K562 (cell line): Measurements from ENCODE around the gene DISC1. TPM values are rescaled to one million over a fixed set of nuclear protein-coding genes. Genes with fewer than 3 reads are reported as not detected.
A peak's percentile ranks its signal among the peaks of the same experiment; 100 is the strongest.

Experiments
- CBFA2T2 ChIP-seq: fragments of 450-650 bp; conservative IDR thresholded peaks from 2 replicates; pipeline ENCODE4 v1.6.1; 2017; ENCODE audit warnings: mild to moderate bottlenecking
- CBX1 ChIP-seq: sonication (generic); IDR thresholded peaks from 2 replicates; pipeline ENCODE4 v1.6.1; 2016; ENCODE audit warnings: antibody characterized with exemption, low read depth, mild to moderate bottlenecking
- DEAF1 ChIP-seq: fragments of 450-650 bp; formaldehyde crosslinking; IDR thresholded peaks from 2 replicates; pipeline ENCODE4 v1.4.0; 2020; ENCODE audit warnings: mild to moderate bottlenecking, moderate library complexity
- HNRNPL ChIP-seq: fragments of 200-400 bp; formaldehyde crosslinking; IDR thresholded peaks from 2 replicates; pipeline ENCODE4 v1.6.1; 2017; ENCODE audit warnings: low read depth, mild to moderate bottlenecking, low read length
- IRF9 ChIP-seq: fragments of 450-650 bp; IDR thresholded peaks from 2 replicates; pipeline ENCODE4 v1.6.1; 2016; ENCODE audit warnings: missing biosample characterization, missing genetic modification characterization
- KLF16 ChIP-seq: IDR thresholded peaks from 2 replicates; pipeline ENCODE4 v1.6.1; 2016; ENCODE audit warnings: antibody characterized with exemption
- MLLT1 ChIP-seq, 2 experiments: fragments of 450-650 bp; IDR thresholded peaks; 2 replicates each; pipeline ENCODE4 v1.6.1; 2016
- NEUROD1 ChIP-seq: fragments of 150-350 bp; IDR thresholded peaks from 2 replicates; pipeline ENCODE4 v1.6.1; 2014; ENCODE audit warnings: borderline replicate concordance, low read length, low read depth; ENCODE audit not compliant: partially characterized antibody
- PML ChIP-seq: IDR thresholded peaks from 2 replicates; pipeline ENCODE4 v1.6.1; 2012; ENCODE audit warnings: low read length, inconsistent platforms
- PYGO2 ChIP-seq: fragments of 450-650 bp; IDR thresholded peaks from 2 replicates; pipeline ENCODE4 v1.6.1; 2016; ENCODE audit warnings: mild to moderate bottlenecking, missing genetic modification characterization, moderate library complexity, missing compliant biosample characterization
- RCOR1 ChIP-seq, 2 experiments: IDR thresholded peaks; 2 replicates each; pipeline ENCODE4 v1.6.1; 2012; ENCODE audit warnings: low read depth in 2 of 2, low read length in 2 of 2, borderline replicate concordance in 1 of 2, improper control_type of control experiment in 1 of 2
- ZBTB5 ChIP-seq: fragments of 450-650 bp; IDR thresholded peaks from 2 replicates; pipeline ENCODE4 v1.6.1; 2017; ENCODE audit warnings: antibody characterized with exemption
- ZNF174 ChIP-seq: fragments of 250-450 bp; sonication (Bioruptor Pico); IDR thresholded peaks from 2 replicates; pipeline ENCODE4 v1.4.0; 2020; ENCODE audit warnings: mild to moderate bottlenecking
- ZNF695 ChIP-seq: fragments of 450-650 bp; formaldehyde crosslinking; IDR thresholded peaks from 2 replicates; pipeline ENCODE4 v1.4.0; 2020; ENCODE audit warnings: mild to moderate bottlenecking, moderate library complexity
- polyA plus RNA-seq, 8 experiments: library from polyadenylated mRNA; depleted of rRNA in 4 of 8; stranded (reverse) in 5 of 8; unstranded in 3 of 8; fragments of >200 nt; fragmentation: Nextera tagmentation in 2 of 8; fragmentation: Illumina TruSeq in 1 of 8; extraction: Ambion mirVana in 2 of 8; extraction: Trizol in 1 of 8; gene quantifications; 2 replicates each; pipeline versions ENCODE4 v1.2.1 to v1.2.3, GENCODE V29; 2011 to 2014; ENCODE audit warnings: inconsistent platforms in 1 of 8, missing spikeins in 1 of 8
- total RNA-seq, 7 experiments: library from RNA; depleted of rRNA in 6 of 7; stranded (reverse); fragments of >200 nt in 6 of 7; fragmentation: Illumina TruSeq in 2 of 7; extraction: Trizol in 2 of 7; gene quantifications; 2 replicates each; pipeline versions ENCODE4 v1.2.1 to v1.2.3, GENCODE V29; 2011 to 2021; ENCODE audit warnings: low replicate concordance in 1 of 7
- TF ChIP-seq, protein P1 (sequence below), 3 experiments: IDR thresholded peaks in 2 of 3; conservative IDR thresholded peaks in 1 of 3; 2 replicates each; pipeline ENCODE4 v1.5.1; 2011 to 2012; ENCODE audit warnings: low read length in 3 of 3, mild to moderate bottlenecking in 3 of 3, control low read depth in 2 of 3, improper control_type of control experiment in 1 of 3, inconsistent platforms in 1 of 3, low read depth in 1 of 3, mixed read lengths in 1 of 3, moderate library complexity in 1 of 3; ENCODE audit not compliant: insufficient read depth in 2 of 3
- TF ChIP-seq, protein P2 (sequence below): fragments of 250-450 bp; sonication (Bioruptor Pico); IDR thresholded peaks from 2 replicates; pipeline ENCODE4 v1.8.0; 2022; ENCODE audit warnings: inconsistent platforms, mild to moderate bottlenecking, moderate library complexity, borderline replicate concordance

DISC1 gene
- total and polyA plus RNA-seq, 9 of the 15 experiments (the other 6 are each of a cell fraction or from before 2014, with no cell fraction given) = 0.01 to 0.11 (median 0.08) TPM; not detected in 1

- TF ChIP-seq DEAF1 (CRISPR knock-in tag) = 0 out of 2 replicates have a peak, but pooled peaks have one; percentile 5
- TF ChIP-seq ZBTB5 = no peak
- TF ChIP-seq, protein P1, sequence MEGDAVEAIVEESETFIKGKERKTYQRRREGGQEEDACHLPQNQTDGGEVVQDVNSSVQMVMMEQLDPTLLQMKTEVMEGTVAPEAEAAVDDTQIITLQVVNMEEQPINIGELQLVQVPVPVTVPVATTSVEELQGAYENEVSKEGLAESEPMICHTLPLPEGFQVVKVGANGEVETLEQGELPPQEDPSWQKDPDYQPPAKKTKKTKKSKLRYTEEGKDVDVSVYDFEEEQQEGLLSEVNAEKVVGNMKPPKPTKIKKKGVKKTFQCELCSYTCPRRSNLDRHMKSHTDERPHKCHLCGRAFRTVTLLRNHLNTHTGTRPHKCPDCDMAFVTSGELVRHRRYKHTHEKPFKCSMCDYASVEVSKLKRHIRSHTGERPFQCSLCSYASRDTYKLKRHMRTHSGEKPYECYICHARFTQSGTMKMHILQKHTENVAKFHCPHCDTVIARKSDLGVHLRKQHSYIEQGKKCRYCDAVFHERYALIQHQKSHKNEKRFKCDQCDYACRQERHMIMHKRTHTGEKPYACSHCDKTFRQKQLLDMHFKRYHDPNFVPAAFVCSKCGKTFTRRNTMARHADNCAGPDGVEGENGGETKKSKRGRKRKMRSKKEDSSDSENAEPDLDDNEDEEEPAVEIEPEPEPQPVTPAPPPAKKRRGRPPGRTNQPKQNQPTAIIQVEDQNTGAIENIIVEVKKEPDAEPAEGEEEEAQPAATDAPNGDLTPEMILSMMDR (IDR thresholded peaks at IDR 0.05 in 2 of 3, conservative IDR thresholded peaks at IDR 0.05 in 1 of 3; ENCODE audit: insufficient read depth in 2 of 3, low read depth in 1 of 3, low read length in 3 of 3) = peak; percentile 71 to 95 (median 76)
- TF ChIP-seq PML = no peak
- TF ChIP-seq, protein P2, sequence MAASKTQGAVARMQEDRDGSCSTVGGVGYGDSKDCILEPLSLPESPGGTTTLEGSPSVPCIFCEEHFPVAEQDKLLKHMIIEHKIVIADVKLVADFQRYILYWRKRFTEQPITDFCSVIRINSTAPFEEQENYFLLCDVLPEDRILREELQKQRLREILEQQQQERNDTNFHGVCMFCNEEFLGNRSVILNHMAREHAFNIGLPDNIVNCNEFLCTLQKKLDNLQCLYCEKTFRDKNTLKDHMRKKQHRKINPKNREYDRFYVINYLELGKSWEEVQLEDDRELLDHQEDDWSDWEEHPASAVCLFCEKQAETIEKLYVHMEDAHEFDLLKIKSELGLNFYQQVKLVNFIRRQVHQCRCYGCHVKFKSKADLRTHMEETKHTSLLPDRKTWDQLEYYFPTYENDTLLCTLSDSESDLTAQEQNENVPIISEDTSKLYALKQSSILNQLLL (CRISPR knock-in tag) = no peak
- no peak for TF ChIP-seq NEUROD1
- no peak for TF ChIP-seq ZNF695 (CRISPR knock-in tag)
- TF ChIP-seq PYGO2 (tag) = no peak
- no peak for TF ChIP-seq HNRNPL
- TF ChIP-seq CBX1 = no peak
- TF ChIP-seq IRF9 (tag) = no peak
- no peak for TF ChIP-seq MLLT1 (IDR thresholded peaks at IDR 0.05)
- TF ChIP-seq CBFA2T2 = no peak
- TF ChIP-seq RCOR1 (IDR thresholded peaks at IDR 0.05; ENCODE audit: borderline replicate concordance in 1 of 2, low read depth in 2 of 2, low read length in 2 of 2) = 0 out of 4 replicates have a peak, but pooled peaks of 1 of the 2 experiments have one; percentile 9
- no peak for TF ChIP-seq ZNF174 (CRISPR knock-in tag)
- TF ChIP-seq KLF16 = 0 out of 2 replicates have a peak, but pooled peaks have one; percentile 21
Measured at GRCh38 chr1:231691618-231692259, 65.1 kb downstream of the DISC1 start (continued).
